Thyroid gland (tissue), 4 donors: ENCODE results near the gene PDGFRA.

Experiments used
- POLR2A ChIP-seq, 2 donors: fragments of 450-650 bp; IDR thresholded peaks; one replicate each; pipeline ENCODE4 v1.6.1; 2017; ENCODE audit warnings: antibody characterized with exemption in 2 of 2, mild to moderate bottlenecking in 2 of 2, moderate library complexity in 1 of 2
- TF ChIP-seq, protein P1 (sequence below), 6 experiments: fragments of 200-600 bp in 3 of 6; fragments of 450-650 bp in 3 of 6; sonication (generic) in 3 of 6; IDR thresholded peaks; one replicate each; pipeline ENCODE4 v1.5.1; 2016 to 2019; ENCODE audit warnings: antibody characterized with exemption in 6 of 6, mild to moderate bottlenecking in 2 of 6, inconsistent platforms in 1 of 6, moderate library complexity in 1 of 6

DNA sequence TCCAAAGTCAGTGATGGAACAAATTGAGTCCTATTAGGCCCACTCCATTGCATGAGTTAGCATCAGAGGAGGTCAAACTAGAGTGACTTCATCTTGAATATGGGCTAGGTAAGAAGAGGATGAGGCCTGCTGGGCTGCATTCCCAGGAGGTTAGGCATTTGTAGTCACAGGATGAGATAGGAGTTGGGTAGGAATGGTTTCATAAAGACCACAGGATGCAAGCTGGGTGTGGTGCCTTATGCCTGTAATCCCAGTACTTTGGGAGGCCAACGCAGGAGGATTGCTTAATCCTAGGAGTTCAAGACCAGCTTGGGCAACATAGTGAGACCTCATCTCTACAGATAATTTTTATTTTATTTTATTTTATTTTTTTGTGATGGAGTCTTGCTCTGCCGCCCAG lies 26.8 kb downstream of the PDGFRA start:
- TF ChIP-seq, protein P1, sequence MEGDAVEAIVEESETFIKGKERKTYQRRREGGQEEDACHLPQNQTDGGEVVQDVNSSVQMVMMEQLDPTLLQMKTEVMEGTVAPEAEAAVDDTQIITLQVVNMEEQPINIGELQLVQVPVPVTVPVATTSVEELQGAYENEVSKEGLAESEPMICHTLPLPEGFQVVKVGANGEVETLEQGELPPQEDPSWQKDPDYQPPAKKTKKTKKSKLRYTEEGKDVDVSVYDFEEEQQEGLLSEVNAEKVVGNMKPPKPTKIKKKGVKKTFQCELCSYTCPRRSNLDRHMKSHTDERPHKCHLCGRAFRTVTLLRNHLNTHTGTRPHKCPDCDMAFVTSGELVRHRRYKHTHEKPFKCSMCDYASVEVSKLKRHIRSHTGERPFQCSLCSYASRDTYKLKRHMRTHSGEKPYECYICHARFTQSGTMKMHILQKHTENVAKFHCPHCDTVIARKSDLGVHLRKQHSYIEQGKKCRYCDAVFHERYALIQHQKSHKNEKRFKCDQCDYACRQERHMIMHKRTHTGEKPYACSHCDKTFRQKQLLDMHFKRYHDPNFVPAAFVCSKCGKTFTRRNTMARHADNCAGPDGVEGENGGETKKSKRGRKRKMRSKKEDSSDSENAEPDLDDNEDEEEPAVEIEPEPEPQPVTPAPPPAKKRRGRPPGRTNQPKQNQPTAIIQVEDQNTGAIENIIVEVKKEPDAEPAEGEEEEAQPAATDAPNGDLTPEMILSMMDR (IDR thresholded peaks at IDR 0.05), result no peak
- TF ChIP-seq POLR2A (IDR thresholded peaks at IDR 0.05), result no peak
